ENCODE results near the gene GALNT18.

GALNT18 gene

GRCh38 chr11:11427140-11427539 lies 194.7 kb downstream of the GALNT18 start:
- DNase-seq, result no peak

DNA sequence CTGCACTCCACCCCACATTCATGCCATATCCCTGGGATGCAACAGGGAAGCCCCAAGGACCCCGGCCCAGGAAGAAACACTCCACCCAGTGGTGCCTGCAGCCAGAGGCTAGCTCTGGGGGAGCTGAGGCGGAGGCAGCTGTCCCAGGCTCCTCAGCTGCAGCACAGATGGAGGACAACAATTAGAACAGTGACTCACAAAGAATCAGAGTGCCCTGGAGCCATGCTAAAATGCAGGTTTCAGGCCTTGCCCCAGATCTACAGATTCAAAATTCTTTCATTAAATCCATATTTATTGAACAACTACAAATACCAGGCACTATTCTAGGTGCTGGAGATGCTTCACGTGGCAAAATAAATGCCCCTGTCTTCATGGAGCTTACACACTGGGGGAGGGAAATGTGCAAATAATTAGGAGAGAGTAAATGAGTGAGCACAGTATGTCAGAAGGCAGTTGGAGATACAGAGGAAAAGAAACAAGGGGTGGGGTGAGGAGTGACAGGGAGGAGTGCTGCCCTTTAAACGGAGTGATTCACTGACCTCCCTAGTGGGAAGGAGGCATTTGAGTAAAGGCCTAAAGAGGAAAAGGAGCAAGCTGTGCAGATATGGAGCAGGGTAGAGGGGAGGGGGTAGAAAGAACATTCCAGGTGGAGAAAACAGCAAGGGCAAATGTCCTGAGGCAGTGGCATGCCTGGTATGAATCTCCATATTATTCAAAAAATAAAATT lies 195.4 kb downstream of the GALNT18 start:
- DNase-seq, result no peak

GRCh38 chr11:11425806-11426205 lies 196.0 kb downstream of the GALNT18 start:
- DNase-seq, result no peak

DNA sequence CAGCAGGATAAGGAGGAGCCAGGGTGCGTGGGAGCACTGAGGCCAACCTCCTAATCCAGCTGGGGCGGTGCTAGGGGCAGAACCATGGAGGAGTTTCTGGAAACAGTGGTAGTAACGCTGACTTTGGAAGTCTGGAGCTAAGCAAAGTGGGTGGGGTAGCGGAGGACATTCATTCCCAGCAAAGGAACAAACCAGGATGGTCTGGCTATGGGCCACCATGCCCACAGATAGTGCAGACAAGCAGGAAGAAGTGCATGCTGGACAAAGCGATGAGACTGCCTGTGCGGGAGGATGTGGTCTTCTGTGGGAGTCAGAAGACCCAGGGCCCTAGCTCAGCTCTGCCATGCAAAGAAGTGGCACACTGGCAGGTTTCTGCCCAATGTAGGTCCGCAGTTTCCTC lies 197.1 kb downstream of the GALNT18 start:
- DNase-seq, result no peak

GRCh38 chr11:11422411-11423128 lies 199.2 kb downstream of the GALNT18 start:
- peak; percentile 35 for DNase-seq

DNA sequence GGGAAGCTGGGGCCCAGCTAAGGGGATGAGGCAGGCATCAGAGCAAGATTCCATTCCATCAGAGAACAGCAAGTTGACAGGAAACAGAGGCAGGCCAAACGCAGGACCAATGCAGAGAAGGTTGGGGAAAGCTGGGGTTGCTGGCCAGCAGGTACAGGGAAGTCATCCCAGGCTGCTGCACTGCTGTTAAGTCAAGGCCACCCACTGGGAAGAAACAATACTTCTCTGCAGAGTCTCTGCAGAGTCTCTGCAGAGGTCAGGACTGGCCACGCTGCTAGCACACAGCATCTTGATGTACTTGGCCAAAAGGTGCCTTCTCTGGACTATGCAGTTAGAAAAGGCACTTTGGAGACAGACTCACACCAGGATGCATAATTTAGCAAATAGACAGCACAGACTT lies 200.3 kb downstream of the GALNT18 start:
- no peak for DNase-seq

DNA sequence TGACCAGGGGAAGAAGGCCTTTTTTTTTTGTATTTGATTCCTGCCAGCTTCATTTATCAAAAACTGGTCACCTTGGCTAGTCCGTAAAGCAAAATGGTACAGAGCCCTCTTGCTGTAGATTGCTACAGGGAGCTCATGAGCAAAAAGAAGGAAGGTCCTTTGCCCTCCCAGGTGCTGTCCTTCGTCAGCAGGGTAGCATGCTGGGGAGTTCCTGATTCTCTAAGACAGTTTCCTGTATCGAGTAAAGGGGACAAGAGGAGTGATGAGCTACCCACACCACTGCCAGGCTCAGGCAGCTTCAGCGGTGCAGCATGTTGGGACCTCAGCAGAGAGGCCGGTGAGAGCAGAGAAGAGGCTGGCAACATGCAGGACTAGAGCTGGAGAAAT lies 200.9 kb downstream of the GALNT18 start:
- DNase-seq, result no peak

GRCh38 chr11:11420191-11420898 lies 201.5 kb downstream of the GALNT18 start:
- no peak for DNase-seq

DNA sequence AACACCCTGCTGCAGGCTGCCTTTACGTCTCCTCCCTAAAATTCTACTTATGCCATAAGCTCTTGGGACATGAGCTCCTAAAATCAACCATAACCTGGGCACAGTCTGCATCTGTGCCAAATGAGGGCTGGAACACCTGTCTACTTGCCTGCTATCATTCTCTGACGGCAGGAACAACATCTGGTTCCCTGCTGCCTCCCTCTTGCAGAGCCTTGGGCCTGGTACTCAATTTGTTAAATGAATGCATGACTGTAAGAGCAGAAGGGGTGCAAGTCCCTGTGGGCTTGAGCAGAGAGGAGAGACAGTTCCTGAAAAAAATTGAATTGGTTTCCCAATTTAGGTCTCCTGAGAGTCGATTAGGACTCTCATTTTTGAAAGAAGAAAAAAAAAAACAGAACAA lies 202.1 kb downstream of the GALNT18 start:
- DNase-seq, result no peak

GRCh38 chr11:11416917-11417316 lies 204.9 kb downstream of the GALNT18 start:
- no peak for DNase-seq

DNA sequence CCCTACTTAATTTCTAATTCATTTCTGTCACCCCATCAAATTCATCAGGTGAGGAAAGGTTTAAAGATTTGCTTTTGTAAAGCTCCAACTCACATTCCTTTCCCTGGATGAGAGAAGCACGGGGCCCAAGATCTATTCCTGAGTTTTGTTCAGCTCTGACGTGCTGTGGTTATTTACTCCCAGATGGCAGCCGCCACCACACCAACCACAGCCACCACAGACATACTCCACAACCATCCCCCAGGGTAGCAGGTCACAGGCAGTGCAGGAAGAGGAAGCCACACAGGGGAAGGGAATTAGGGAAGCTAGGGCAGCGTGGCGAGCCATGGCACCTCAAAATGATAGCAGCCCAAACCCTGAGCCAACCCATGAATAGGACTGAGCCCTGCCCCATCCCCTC lies 205.3 kb downstream of the GALNT18 start:
- no peak for DNase-seq

GRCh38 chr11:11415901-11416300 lies 205.9 kb downstream of the GALNT18 start:
- no peak for DNase-seq

DNA sequence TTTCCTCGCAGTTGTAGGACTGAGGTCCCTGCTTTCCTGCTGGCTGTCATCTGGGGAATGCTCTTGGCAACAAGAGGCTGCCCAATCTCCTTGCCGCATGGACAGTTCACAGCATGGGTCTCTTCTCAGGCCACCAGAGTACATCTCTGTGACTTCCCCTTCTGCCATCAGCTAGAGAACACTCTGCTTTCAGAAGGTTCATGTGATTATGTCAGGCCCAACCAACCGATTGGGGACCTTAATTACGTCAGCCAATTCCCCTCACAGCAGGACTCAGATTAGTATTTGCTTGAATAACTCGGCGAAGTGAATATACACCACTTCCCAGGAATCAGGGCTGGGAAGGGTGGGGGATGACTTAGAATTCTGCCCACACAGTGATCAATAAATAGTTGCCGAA lies 206.8 kb downstream of the GALNT18 start:
- DNase-seq, result no peak

GRCh38 chr11:11413776-11414175 lies 208.0 kb downstream of the GALNT18 start:
- no peak for DNase-seq

GRCh38 chr11:11411401-11411985 lies 210.3 kb downstream of the GALNT18 start:
- no peak for DNase-seq

DNA sequence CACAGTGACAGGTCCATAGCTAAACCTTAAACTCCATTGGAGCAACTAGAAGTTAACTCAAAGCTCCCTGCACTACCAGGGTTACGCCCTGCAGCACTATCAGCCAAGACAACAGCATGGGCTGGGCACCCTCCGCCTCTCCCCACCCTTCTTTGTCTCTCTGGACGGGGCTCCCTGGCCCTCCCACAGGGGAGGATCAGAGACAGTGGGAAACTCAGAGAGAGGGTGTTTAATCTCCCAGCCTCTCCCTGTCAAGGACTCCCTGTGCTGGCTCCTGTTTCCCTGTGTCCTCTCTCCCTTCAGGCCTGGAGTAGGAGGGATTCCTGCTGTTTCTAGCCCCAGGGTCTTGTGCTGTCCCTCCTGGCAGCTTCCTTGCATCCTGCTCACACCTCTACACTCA lies 211.9 kb downstream of the GALNT18 start:
- no peak for DNase-seq

DNA sequence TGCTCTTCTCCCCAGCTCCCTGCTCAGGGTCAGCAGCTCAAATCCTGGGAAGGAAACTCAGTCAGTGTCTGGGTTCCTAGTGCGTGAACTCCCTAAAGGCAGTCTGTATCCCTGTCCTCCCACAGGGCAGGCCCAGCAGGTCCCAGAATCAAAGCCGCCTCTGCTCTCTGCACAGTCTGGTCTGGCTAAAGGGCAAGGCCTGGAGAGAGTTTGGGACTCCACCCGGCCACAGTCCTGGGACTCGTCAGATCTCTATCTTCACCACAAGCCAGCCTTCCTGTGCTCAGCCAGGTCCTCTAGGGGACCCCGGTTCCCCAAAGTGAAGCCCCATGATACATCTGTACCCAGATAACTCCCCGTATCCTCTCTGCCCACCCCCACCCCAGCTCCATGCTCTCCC lies 212.6 kb downstream of the GALNT18 start:
- no peak for DNase-seq

GRCh38 chr11:11408436-11409221 lies 213.2 kb downstream of the GALNT18 start:
- no peak for DNase-seq

GRCh38 chr11:11407763-11408084 lies 214.1 kb downstream of the GALNT18 start:
- no peak for DNase-seq

GRCh38 chr11:11407065-11407762 lies 214.6 kb downstream of the GALNT18 start:
- DNase-seq, result no peak

GRCh38 chr11:11406652-11407051 lies 215.2 kb downstream of the GALNT18 start:
- no peak for DNase-seq

Data from kidney glomerular epithelial cell (primary cell).